ENCODE results near the gene POLR2L. TPM values are rescaled to one million over a fixed set of nuclear protein-coding genes. Genes with fewer than 3 reads are reported as not detected.

POLR2L gene
- total and polyA plus RNA-seq, 2 donors = 92.1 to 92.3 TPM

DNA sequence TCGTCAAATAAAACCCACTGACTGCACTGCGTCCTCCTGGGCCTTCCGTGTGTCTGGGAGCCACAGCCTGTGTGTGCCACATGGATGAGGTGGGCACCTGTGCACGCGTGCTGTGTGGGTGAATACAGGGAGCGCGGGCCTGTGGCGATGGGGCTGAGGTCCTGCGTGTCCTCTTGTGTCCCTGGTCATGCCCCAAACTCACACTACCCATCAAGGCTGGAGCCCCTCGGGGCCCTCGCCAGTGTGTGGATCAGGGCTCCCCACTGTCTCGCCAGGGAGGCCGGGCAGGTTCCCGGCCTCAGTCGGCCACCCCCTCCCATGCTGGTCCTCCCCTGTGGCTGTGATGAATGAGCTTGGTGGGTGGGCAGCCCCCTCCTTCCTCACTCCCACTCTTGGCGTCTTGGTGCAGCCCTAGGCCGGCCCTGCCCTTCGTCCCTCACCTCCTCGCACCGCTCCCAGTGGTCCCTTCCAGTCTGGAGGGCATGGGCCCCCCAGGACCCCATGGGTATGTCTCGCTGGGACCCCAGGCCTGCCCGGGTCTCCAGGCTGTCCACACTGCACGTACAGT lies 10.3 kb downstream of the POLR2L start:
- WGBS = 84% methylated on average over 23 of the region's 23 CpGs
- Histone ChIP-seq H3K4me1 (ENCODE audit: control insufficient read depth in 2 of 2, insufficient read depth in 2 of 2, low read length in 2 of 2) (peaks cover 14 to 60% of the 10 kb centered on the region in 2 donors), H3K27me3 (ENCODE audit: control insufficient read depth in 2 of 2, insufficient read depth in 1 of 2, low read length in 1 of 2) (peaks cover 75 to 88% of the 10 kb centered on the region in 2 donors), H3K9me3 (ENCODE audit: control insufficient read depth in 2 of 2, insufficient read depth in 1 of 2, low read length in 1 of 2) (peaks cover 6 to 35% of the 10 kb centered on the region in 2 donors), H3K27ac (ENCODE audit: low read depth in 1 of 2, low read length in 1 of 2) (no peak overlapping the region), H3K4me3 (ENCODE audit: low read length in 2 of 2) (no peak overlapping the region), H3K36me3 (ENCODE audit: control insufficient read depth in 2 of 2, insufficient read depth in 2 of 2, low read length in 1 of 2) (no peaks in the 10 kb centered on the region)
- no peak for DNase-seq (ENCODE audit: low read depth in 6 of 9, low spot score in 9 of 9)

GRCh38 chr11:831118-831864 lies 11.0 kb downstream of the POLR2L start:
- Histone ChIP-seq H3K9me3 (ENCODE audit: control insufficient read depth in 2 of 2, insufficient read depth in 1 of 2, low read length in 1 of 2) (peaks cover 6 to 35% of the 10 kb centered on the region in 2 donors), H3K27ac (ENCODE audit: low read depth in 1 of 2, low read length in 1 of 2) (no peak overlapping the region), H3K4me1 (ENCODE audit: control insufficient read depth in 2 of 2, insufficient read depth in 2 of 2, low read length in 2 of 2) (peaks cover 16 to 67% of the 10 kb centered on the region in 2 donors), H3K27me3 (ENCODE audit: control insufficient read depth in 2 of 2, insufficient read depth in 1 of 2, low read length in 1 of 2) (peaks cover 80 to 95% of the 10 kb centered on the region in 2 donors), H3K4me3 (ENCODE audit: low read length in 2 of 2) (peak overlapping the region in 1 of 2 donors; percentile 20), H3K36me3 (ENCODE audit: control insufficient read depth in 2 of 2, insufficient read depth in 2 of 2, low read length in 1 of 2) (no peaks in the 10 kb centered on the region)
- 72% methylated on average over 31 of the region's 31 CpGs for WGBS
- no peak for DNase-seq (ENCODE audit: low read depth in 6 of 9, low spot score in 9 of 9)

GRCh38 chr11:830295-831117 lies 11.8 kb downstream of the POLR2L start:
- H3K4me1 ChIP-seq (ENCODE audit: control insufficient read depth in 2 of 2, insufficient read depth in 2 of 2, low read length in 2 of 2) = peaks cover 16 to 75% of the 10 kb centered on the region in 2 donors
- WGBS = 3% methylated on average over 78 of the region's 78 CpGs
- H3K36me3 ChIP-seq (ENCODE audit: control insufficient read depth in 2 of 2, insufficient read depth in 2 of 2, low read length in 1 of 2) = peaks cover 0 to under 1% of the 10 kb centered on the region in 2 donors
- peaks cover 6 to 35% of the 10 kb centered on the region in 2 donors for H3K9me3 ChIP-seq (ENCODE audit: control insufficient read depth in 2 of 2, insufficient read depth in 1 of 2, low read length in 1 of 2)
- H3K27ac ChIP-seq (ENCODE audit: low read depth in 1 of 2, low read length in 1 of 2) = no peak overlapping the region
- peak overlapping the region in 1 of 2 donors; percentile 33 for H3K4me3 ChIP-seq (ENCODE audit: low read length in 2 of 2)
- DNase-seq (ENCODE audit: low read depth in 6 of 9, low spot score in 9 of 9) = peak in 4 of 9 donors; percentile 64 to 83 (median 72)
- peaks cover 85 to 97% of the 10 kb centered on the region in 2 donors for H3K27me3 ChIP-seq (ENCODE audit: control insufficient read depth in 2 of 2, insufficient read depth in 1 of 2, low read length in 1 of 2)

DNA sequence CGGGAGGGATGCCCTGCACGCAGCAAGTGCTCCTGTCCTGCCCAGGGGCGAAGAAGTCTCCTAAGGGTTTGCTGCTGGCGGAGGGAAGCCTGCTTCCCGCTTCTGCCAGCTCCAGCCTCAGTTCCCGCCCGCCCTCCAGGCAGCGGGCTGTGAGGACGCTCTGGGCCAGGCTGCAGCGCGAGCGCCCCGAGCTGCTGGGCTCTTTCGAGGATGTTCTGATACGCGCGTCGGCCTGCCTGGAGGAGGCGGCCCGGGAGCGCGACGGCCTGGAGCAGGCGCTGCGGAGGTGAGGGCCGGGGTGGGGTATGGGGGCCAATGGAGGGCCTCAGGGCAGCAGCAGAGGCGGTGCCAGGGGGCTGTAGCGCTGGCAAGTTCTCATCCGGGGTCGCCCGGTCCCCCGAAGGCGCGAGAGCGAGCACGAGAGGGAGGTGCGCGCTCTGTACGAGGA lies 12.5 kb downstream of the POLR2L start:
- Histone ChIP-seq H3K9me3 (ENCODE audit: control insufficient read depth in 2 of 2, insufficient read depth in 1 of 2, low read length in 1 of 2) (peaks cover 6 to 35% of the 10 kb centered on the region in 2 donors), H3K36me3 (ENCODE audit: control insufficient read depth in 2 of 2, insufficient read depth in 2 of 2, low read length in 1 of 2) (peaks cover 5 to 6% of the 10 kb centered on the region in 2 donors), H3K4me3 (ENCODE audit: low read length in 2 of 2) (peak overlapping the region in 1 of 2 donors; percentile 33), H3K27ac (ENCODE audit: low read depth in 1 of 2, low read length in 1 of 2) (no peak overlapping the region), H3K4me1 (ENCODE audit: control insufficient read depth in 2 of 2, insufficient read depth in 2 of 2, low read length in 2 of 2) (peaks cover 16 to 81% of the 10 kb centered on the region in 2 donors), H3K27me3 (ENCODE audit: control insufficient read depth in 2 of 2, insufficient read depth in 1 of 2, low read length in 1 of 2) (peaks cover 81 to 96% of the 10 kb centered on the region in 2 donors)
- 4% methylated on average over 39 of the region's 39 CpGs for WGBS
- no peak for DNase-seq (ENCODE audit: low read depth in 6 of 9, low spot score in 9 of 9)

DNA sequence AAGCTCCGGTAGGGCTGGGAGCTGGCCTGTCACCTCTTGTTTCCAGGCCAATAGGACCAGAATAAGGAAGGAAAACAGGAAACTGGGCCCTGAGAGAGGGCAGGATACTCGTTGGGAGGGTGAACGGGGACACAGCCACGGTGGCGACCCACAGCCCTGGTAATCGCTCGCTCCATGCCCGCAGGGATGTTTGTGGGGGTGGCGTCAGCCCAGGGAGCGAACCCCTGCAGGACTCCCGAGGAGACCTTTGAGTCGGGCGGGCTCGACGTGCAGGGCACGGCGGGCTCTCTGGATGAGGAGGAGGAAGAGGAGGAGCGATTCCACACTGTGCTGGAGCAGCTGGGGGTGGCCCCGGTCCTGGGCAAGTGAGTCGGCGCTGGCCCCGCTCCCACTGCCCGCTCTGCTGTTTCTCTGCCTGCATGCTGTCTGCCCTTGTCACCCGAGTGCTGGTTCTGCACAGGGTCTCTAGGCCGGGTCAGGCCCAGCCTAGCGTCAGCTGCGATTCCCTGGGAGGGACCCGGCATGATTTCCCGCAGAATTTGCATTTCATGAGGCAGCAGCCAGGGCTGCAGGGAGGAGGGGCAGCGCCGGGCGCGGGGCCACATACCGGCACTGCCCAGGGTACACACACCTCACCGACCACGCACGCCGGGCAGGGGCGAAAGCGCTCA lies 13.0 kb downstream of the POLR2L start:
- H3K9me3 ChIP-seq (ENCODE audit: control insufficient read depth in 2 of 2, insufficient read depth in 1 of 2, low read length in 1 of 2) = peaks cover 6 to 35% of the 10 kb centered on the region in 2 donors
- H3K4me3 ChIP-seq (ENCODE audit: low read length in 2 of 2) = peak overlapping the region in 1 of 2 donors; percentile 26
- no peak for DNase-seq (ENCODE audit: low read depth in 6 of 9, low spot score in 9 of 9)
- H3K4me1 ChIP-seq (ENCODE audit: control insufficient read depth in 2 of 2, insufficient read depth in 2 of 2, low read length in 2 of 2) = peaks cover 16 to 82% of the 10 kb centered on the region in 2 donors
- peaks cover 6 to 11% of the 10 kb centered on the region in 2 donors for H3K36me3 ChIP-seq (ENCODE audit: control insufficient read depth in 2 of 2, insufficient read depth in 2 of 2, low read length in 1 of 2)
- 8% methylated on average over 40 of the region's 40 CpGs for WGBS
- H3K27ac ChIP-seq (ENCODE audit: low read depth in 1 of 2, low read length in 1 of 2) = no peak overlapping the region
- peaks cover 79 to 91% of the 10 kb centered on the region in 2 donors for H3K27me3 ChIP-seq (ENCODE audit: control insufficient read depth in 2 of 2, insufficient read depth in 1 of 2, low read length in 1 of 2)

- WGBS = 67% methylated on average over 21 of the region's 21 CpGs
Measured at GRCh38 chr11:828506-829175, 13.7 kb downstream of the POLR2L start.

DNA sequence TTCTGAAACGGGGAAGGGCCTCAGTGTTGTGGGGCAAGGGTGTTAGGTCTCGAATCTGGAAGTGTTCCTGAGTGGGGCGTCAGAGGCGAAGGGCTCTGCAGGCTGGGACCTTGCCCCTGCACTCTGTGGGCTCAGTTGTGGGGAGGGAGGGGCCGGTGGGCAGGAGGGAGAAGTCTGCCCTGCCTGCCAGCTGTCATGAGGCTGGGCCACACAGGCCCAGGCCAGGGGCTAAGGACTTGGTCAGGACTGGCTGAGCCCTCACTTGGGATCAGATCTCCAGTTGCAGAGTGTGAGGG lies 14.5 kb downstream of the POLR2L start, which contains the start of gene CRACR2B:
TSS of gene CRACR2B (plus strand) at position 23 of the 296 bp plus-strand sequence. CDS start 689 bp downstream, outside the sequence.
- WGBS = 60% methylated on average over 5 of the region's 5 CpGs
- H3K27ac ChIP-seq (ENCODE audit: low read depth in 1 of 2, low read length in 1 of 2) = no peak within 1 kb of the TSS

More at GRCh38 chr11:828506-829175, 13.7 kb downstream of the POLR2L start:
- no peak for DNase-seq (ENCODE audit: low read depth in 6 of 9, low spot score in 9 of 9)
- H3K27ac ChIP-seq (ENCODE audit: low read depth in 1 of 2, low read length in 1 of 2) = no peak overlapping the region
- peaks cover 12 to 17% of the 10 kb centered on the region in 2 donors for H3K36me3 ChIP-seq (ENCODE audit: control insufficient read depth in 2 of 2, insufficient read depth in 2 of 2, low read length in 1 of 2)
- peaks cover 6 to 35% of the 10 kb centered on the region in 2 donors for H3K9me3 ChIP-seq (ENCODE audit: control insufficient read depth in 2 of 2, insufficient read depth in 1 of 2, low read length in 1 of 2)
- no peak overlapping the region for H3K4me3 ChIP-seq (ENCODE audit: low read length in 2 of 2)
- peaks cover 16 to 81% of the 10 kb centered on the region in 2 donors for H3K4me1 ChIP-seq (ENCODE audit: control insufficient read depth in 2 of 2, insufficient read depth in 2 of 2, low read length in 2 of 2)
- peaks cover 75 to 84% of the 10 kb centered on the region in 2 donors for H3K27me3 ChIP-seq (ENCODE audit: control insufficient read depth in 2 of 2, insufficient read depth in 1 of 2, low read length in 1 of 2)

More for the DNA sequence above, 14.5 kb downstream of the POLR2L start, which contains the start of gene CRACR2B:
- Histone ChIP-seq H3K9me3 (ENCODE audit: control insufficient read depth in 2 of 2, insufficient read depth in 1 of 2, low read length in 1 of 2) (peaks cover 6 to 35% of the 10 kb centered on the region in 2 donors), H3K36me3 (ENCODE audit: control insufficient read depth in 2 of 2, insufficient read depth in 2 of 2, low read length in 1 of 2) (peaks cover 14 to 23% of the 10 kb centered on the region in 2 donors), H3K4me3 (ENCODE audit: low read length in 2 of 2) (peak within 1 kb of the TSS in 1 of 2 donors; percentile 44), H3K27me3 (ENCODE audit: control insufficient read depth in 2 of 2, insufficient read depth in 1 of 2, low read length in 1 of 2) (peaks cover 67 to 77% of the 10 kb centered on the region in 2 donors), H3K4me1 (ENCODE audit: control insufficient read depth in 2 of 2, insufficient read depth in 2 of 2, low read length in 2 of 2) (peaks cover 11 to 77% of the 10 kb centered on the region in 2 donors)
- no peak for DNase-seq (ENCODE audit: low read depth in 6 of 9, low spot score in 9 of 9)

Data from thymus (tissue), 11 donors.